SKM-1 treated with dmso at 0.1 percent for 144 hours (cell line): Measurements from ENCODE around the gene KCNK13.
"Not testable (repeated sequence)": the region's sequence is repeated elsewhere in the genome, so short reads cannot be mapped to it uniquely, and the experiment has no call there.

Experiments used
- DNase-seq: peaks from one replicate; lab custom pipeline; 2025; ENCODE audit not compliant: unreplicated experiment; lab: John Stamatoyannopoulos, UW

The KCNK13 gene

GRCh38 chr14:90060965-90061684, 669 bp upstream of the KCNK13 start:
- DNase-seq: no peak

GRCh38 chr14:90062127-90062794, 467 bp downstream of the KCNK13 start:
- DNase-seq: no peak

GRCh38 chr14:90062822-90063539, 1.2 kb downstream of the KCNK13 start:
- no peak for DNase-seq

- DNase-seq: no peak
Observed at GRCh38 chr14:90072350-90072749, 10.6 kb downstream of the KCNK13 start.

- no peak for DNase-seq
Observed at GRCh38 chr14:90079576-90079975, 17.8 kb downstream of the KCNK13 start.

- DNase-seq: peak; percentile 98
Observed at GRCh38 chr14:90087433-90087832, 25.6 kb downstream of the KCNK13 start.

- no peak for DNase-seq
Observed at GRCh38 chr14:90088176-90088575, 26.4 kb downstream of the KCNK13 start.

- not testable (repeated sequence) for DNase-seq
Observed at GRCh38 chr14:90089486-90089885, 27.7 kb downstream of the KCNK13 start.

- no peak for DNase-seq
Observed at GRCh38 chr14:90091393-90091792, 29.6 kb downstream of the KCNK13 start.

- DNase-seq: peak; percentile 28
Observed at GRCh38 chr14:90093942-90094595, 32.3 kb downstream of the KCNK13 start.

GRCh38 chr14:90095096-90095495, 33.3 kb downstream of the KCNK13 start:
- DNase-seq: no peak

GRCh38 chr14:90096566-90096965, 34.8 kb downstream of the KCNK13 start:
- DNase-seq: no peak

- DNase-seq: no peak
Observed at GRCh38 chr14:90103808-90104207, 42.0 kb downstream of the KCNK13 start.

GRCh38 chr14:90105756-90106155, 44.0 kb downstream of the KCNK13 start:
- no peak for DNase-seq

GRCh38 chr14:90107789-90108188, 46.0 kb downstream of the KCNK13 start:
- DNase-seq: no peak

- peak; percentile 3 for DNase-seq
Observed at GRCh38 chr14:90109858-90110257, 48.1 kb downstream of the KCNK13 start.

GRCh38 chr14:90111895-90112534, 50.2 kb downstream of the KCNK13 start:
- no peak for DNase-seq

- no peak for DNase-seq
Observed at GRCh38 chr14:90114554-90114953, 52.8 kb downstream of the KCNK13 start.

- DNase-seq: no peak
Observed at GRCh38 chr14:90115780-90116179, 54.0 kb downstream of the KCNK13 start.

GRCh38 chr14:90116444-90116843, 54.6 kb downstream of the KCNK13 start:
- no peak for DNase-seq

- no peak for DNase-seq
Observed at GRCh38 chr14:90118027-90118426, 56.2 kb downstream of the KCNK13 start.
